Jurkat, Clone E6-1 (cell line): Measurements from ENCODE around the gene ATP6V1G1.
A peak's percentile ranks its signal among the peaks of the same experiment; 100 is the strongest.

Experiments
- DNase-seq: peaks from one replicate; pipeline ENCODE4 v3.0.0-alpha.2; 2011; ENCODE audit warnings: low read depth, low spot score
- H3K4me3 ChIP-seq: 2 replicates; pipeline ENCODE4 v1.5.1; 2011; ENCODE audit warnings: mild to moderate bottlenecking, low read length, control low read depth, moderate library complexity

The ATP6V1G1 gene

DNA sequence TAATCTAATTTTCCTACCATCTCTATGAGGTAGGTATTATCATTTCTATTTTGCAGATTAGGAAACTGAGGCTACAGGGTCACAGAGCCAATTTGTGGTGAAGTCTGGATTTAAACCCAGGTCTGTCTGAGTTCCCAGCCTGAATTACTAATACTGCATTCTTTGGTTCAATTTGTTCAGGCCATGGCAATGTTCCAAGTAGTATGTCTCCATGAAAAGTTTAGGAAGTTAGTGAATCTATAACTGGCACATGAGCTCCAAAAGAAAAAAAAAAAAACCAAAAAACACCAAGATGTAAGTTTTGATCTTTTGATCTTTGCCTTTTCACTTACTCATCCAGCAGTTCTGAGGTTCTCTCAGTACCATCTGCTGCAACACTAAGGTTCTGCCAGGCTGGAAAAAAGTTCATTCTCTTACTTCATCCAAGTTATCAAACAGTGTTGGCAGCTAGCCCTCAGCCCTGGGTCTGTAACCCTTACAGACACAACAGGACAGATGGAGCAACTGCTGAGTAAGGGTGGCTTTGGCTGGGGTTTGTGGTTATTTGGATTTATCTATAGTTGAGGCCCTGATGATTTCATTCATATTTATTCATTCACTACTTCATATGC, 19.1 kb downstream of the ATP6V1G1 start:
- DNase-seq: no peak
- H3K4me3 ChIP-seq: no peak overlapping the region

GRCh38 chr9:114607671-114608524, 20.3 kb downstream of the ATP6V1G1 start:
- no peak overlapping the region for H3K4me3 ChIP-seq
- no peak for DNase-seq

- H3K4me3 ChIP-seq: no peak overlapping the region
- no peak for DNase-seq
Measured at GRCh38 chr9:114608525-114608796, 20.9 kb downstream of the ATP6V1G1 start.

GRCh38 chr9:114611516-114612271, 24.1 kb downstream of the ATP6V1G1 start:
- DNase-seq: no peak
- peak overlapping the region; percentile 87 for H3K4me3 ChIP-seq

- DNase-seq: no peak
- peak overlapping the region; percentile 87 for H3K4me3 ChIP-seq
Measured at GRCh38 chr9:114612272-114612923, 24.8 kb downstream of the ATP6V1G1 start.

DNA sequence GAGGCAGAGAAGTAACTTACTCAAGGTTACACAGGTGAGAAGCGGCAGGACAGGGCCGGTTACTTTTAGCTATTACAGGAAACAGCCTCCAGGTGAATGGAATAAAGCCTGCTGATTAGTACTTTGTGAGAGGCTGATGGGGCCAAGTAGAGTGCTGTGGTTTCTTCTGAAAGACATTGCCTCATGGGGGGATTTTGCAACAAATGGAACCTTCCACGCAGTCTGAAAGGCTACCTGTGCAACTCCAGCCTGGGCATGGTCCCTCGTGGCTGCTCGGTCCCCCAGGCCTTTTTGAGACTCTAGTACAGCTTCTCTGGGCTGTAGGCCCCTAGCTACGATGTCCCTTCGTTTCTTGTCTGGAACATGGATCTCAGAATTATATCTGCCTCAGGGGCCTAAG, 25.5 kb downstream of the ATP6V1G1 start:
- no peak for DNase-seq
- H3K4me3 ChIP-seq: no peak overlapping the region

- no peak for DNase-seq
- no peak overlapping the region for H3K4me3 ChIP-seq
Measured at GRCh38 chr9:114613919-114614318, 26.4 kb downstream of the ATP6V1G1 start.

DNA sequence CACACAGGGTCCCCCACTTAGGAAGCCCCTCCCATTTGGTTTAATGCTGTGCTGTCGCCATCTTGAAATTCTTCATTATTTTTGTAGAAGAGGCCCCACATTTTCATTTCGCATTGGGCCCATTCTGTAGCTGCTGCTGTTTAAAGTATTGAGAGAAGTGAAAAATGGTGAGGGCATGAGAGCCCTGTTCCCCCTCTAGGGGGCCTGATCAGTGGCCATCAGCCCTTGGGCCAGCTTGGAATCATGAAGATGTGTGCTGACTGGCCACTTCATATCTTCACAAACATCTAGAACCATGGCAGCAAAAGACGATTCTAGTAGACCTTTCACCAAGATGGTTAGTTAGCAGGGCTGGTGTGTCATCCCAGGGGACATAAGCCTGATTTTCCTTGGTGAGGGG, 26.8 kb downstream of the ATP6V1G1 start:
- H3K4me3 ChIP-seq: no peak overlapping the region

GRCh38 chr9:114616684-114617520, 29.3 kb downstream of the ATP6V1G1 start:
- H3K4me3 ChIP-seq: no peak overlapping the region
- no peak for DNase-seq

More for the DNA sequence above, 26.8 kb downstream of the ATP6V1G1 start:
- DNase-seq: no peak

DNA sequence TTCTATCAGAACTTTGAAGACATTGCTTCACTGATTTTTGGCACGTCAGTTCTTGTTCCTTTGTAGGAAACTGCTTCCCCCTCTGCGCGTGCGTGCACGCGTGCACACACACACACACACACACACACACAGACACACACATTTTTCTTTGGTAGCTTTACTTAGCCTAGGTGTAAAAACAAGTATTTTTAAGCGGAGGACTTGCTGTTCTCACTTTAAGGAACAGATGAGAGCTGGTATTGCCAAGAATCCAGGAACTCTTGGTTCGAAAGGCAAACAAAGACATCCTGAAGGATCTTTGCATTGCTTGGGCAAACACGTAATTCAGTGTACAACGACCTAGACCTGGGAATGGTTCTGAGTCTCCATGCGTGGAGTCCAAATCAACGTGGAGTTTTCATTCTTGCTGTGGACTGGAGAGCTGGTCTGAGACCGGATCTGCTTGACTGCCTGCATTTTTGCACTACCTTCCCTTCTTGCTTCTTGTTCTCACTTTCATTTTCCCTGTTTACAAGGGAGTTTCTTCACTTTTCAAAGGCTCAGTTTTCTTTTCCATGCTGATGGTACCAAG, 31.7 kb downstream of the ATP6V1G1 start:
- H3K4me3 ChIP-seq: no peak overlapping the region
- DNase-seq: no peak

- DNase-seq: no peak
- no peak overlapping the region for H3K4me3 ChIP-seq
Measured at GRCh38 chr9:114621561-114621960, 34.0 kb downstream of the ATP6V1G1 start.

GRCh38 chr9:114621975-114622609, 34.5 kb downstream of the ATP6V1G1 start:
- no peak overlapping the region for H3K4me3 ChIP-seq
- DNase-seq: no peak

DNA sequence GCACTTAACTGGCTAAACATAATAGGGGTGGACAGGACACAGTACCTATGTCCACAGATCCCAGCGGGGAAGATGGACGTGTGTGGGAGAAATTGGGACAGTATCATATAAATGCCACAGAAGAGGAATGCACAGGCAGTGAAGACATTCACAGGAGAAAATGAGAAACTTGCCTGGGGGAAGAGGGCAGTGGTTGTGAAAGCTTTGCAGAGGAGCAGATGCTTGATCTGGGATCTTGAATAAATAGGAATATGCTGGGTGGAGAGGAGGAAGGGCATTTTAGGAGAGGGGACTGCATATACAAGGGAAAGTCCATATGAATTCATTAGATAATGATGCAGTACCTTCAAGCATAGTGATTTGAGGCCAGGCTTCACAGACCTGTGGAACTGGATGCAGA, 37.1 kb downstream of the ATP6V1G1 start:
- no peak overlapping the region for H3K4me3 ChIP-seq
- no peak for DNase-seq

DNA sequence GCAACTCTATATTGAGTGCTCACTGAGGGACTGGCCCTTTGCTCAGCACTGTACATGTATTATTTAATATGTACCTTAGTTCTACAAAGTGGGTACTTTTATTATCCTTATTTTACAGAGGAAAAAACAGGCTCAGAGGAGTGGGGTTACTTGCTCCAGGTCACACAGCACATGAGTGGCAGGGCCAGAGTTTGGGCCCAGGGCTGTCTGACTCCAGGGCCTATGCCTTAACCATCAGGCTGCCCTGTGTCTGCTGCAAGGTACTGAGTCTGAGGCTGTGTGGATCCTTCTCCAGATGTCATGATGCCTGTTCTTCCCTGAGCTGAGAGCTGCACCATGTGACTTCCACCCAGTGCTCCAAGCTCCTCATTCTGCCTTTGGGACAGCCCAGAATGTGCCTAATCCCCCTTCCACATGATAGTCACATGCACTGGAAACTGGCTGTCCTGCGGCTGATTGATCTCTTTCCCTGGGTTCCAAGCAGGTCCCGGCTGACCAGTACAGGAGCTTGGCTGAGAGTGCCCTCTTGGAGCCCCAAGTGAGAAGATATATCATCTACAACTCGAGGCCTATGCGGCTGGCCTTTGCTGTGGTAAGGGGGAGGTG, 38.9 kb downstream of the ATP6V1G1 start:
- DNase-seq: no peak
- no peak overlapping the region for H3K4me3 ChIP-seq

DNA sequence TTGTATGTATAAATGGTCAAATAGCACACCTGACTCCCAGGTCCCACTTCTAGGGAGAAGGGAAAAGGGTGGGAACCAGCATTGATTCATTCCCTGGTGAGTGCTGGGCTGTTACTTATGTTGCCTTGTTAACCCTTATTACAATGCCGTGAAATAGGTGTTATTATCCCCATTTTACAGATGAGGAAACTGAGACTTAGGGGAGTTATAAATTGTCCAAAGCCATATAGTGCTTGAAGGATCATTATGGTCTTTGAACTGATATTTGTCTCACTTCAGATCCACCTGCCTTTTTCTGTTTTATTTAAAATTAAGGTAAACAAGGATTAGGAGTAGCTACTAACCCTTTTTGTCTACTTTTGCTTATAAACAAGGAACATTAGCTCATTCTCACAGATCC, 40.0 kb downstream of the ATP6V1G1 start:
- no peak for DNase-seq
- H3K4me3 ChIP-seq: no peak overlapping the region

- DNase-seq: no peak
- H3K4me3 ChIP-seq: no peak overlapping the region
Measured at GRCh38 chr9:114629563-114630090, 42.1 kb downstream of the ATP6V1G1 start.

DNA sequence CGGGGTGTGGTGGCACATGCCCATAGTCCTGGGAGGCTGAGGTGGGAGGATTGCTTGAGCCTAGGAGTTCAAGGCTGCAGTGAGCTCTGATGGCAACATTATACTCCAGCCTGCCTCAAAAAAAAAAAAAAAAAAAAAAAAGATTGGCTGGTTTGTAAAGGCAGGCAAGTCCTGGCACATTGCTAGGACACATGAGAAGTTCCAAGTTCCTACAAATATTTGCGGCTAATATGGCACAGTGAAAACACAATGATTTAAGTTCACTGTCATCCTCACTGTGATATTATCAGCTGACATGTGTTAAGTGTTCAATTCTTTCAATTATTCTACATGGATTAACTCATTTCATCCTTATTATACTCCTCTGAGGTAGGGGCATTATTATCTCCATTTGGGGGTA, 43.6 kb downstream of the ATP6V1G1 start:
- DNase-seq: no peak
- no peak overlapping the region for H3K4me3 ChIP-seq
